ENCODE results near the gene CACNG8. TPM values are rescaled to one million over a fixed set of nuclear protein-coding genes. Genes with fewer than 3 reads are reported as not detected.
"Not testable (repeated sequence)": the region's sequence is repeated elsewhere in the genome, so short reads cannot be mapped to it uniquely, and the experiment has no call there.

The CACNG8 gene
- total RNA-seq, 1 experiment from 2014 or later: 12.5 TPM

DNA sequence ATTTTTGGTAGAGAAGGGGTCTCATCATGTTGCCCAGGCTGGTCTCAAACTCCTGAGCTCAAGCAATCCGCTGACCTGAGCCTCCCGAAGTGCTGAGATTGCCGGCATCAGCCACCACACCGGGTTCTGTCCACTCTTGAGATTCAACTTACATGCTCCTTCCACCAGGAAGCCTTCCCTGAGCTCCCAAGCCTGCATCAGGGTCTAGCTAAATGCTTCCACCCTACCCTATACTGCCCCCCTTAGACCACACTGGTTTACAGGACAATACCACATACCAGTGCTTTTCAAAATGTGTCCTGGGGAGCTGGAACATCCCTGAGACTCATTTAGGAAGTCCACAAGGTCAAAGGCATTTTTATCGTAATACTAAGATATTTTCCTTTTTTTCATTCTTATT is 15.1 kb upstream of the CACNG8 start (continued):
- TF ChIP-seq RELA (CRISPR knock-in tag; IDR thresholded peaks at IDR 0.05; ENCODE audit: borderline replicate concordance) (no peak), FOXK1 (CRISPR knock-in tag; IDR thresholded peaks at IDR 0.05) (no peak), ZNF121 (CRISPR knock-in tag; IDR thresholded peaks at IDR 0.05) (peak; percentile 89; the same call in 1 of the 2 replicates), AFF4 (CRISPR knock-in tag; IDR thresholded peaks at IDR 0.05; ENCODE audit: borderline replicate concordance) (0 out of 2 replicates have a peak, but pooled peaks have one; percentile 10)
- TF ChIP-seq, protein P1, sequence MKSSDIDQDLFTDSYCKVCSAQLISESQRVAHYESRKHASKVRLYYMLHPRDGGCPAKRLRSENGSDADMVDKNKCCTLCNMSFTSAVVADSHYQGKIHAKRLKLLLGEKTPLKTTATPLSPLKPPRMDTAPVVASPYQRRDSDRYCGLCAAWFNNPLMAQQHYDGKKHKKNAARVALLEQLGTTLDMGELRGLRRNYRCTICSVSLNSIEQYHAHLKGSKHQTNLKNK (CRISPR knock-in tag; IDR thresholded peaks at IDR 0.05): no peak
- TF ChIP-seq, protein P2, sequence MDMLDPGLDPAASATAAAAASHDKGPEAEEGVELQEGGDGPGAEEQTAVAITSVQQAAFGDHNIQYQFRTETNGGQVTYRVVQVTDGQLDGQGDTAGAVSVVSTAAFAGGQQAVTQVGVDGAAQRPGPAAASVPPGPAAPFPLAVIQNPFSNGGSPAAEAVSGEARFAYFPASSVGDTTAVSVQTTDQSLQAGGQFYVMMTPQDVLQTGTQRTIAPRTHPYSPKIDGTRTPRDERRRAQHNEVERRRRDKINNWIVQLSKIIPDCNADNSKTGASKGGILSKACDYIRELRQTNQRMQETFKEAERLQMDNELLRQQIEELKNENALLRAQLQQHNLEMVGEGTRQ (CRISPR knock-in tag; IDR thresholded peaks at IDR 0.05): no peak

DNA sequence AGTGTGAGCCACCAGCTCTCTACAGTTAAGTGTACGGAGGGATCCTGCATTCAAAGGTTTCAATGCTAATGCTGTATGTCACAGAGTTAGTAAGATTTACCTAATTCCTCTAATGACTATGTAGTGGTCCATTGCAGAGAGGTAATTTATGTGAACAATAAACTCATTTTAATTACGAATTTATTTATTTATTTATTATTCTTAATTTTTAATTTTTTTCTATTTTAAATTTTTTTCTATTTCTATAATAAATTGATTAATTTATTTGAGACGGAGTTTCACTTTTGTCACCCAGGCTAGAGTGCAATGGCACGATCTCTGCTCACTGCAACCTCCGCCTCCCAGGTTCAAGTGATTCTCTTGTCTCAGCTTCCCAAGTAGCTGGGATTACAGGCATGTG is 14.1 kb upstream of the CACNG8 start:
- not testable (repeated sequence) for H3K4me3 Mint-ChIP-seq; DNase-seq (ENCODE audit: low spot score); H3K27me3 Mint-ChIP-seq (ENCODE audit: low read depth); H3K9me3 Mint-ChIP-seq; H3K36me3 Mint-ChIP-seq; ATAC-seq; H3K27ac Mint-ChIP-seq
- H3K4me1 Mint-ChIP-seq: peaks cover 41% of the 10 kb centered on the region
- ChIA-PET POLR2A (interaction anchor here (0.6 to 2.8 kb wide), 6 partner anchors 32 to 163 kb away, joined by 3 to 16 read pairs (median 4); partner anchors contain the start of gene MYADM), CTCF (interaction anchor here (0.7 to 5.2 kb wide), 24 partner anchors 8 to 157 kb away, joined by 3 to 54 read pairs (median 10); partner anchors contain the start of gene MYADM)
- peak; percentile 97 for TF ChIP-seq HMGA2 (CRISPR knock-in tag; IDR thresholded peaks at IDR 0.05)

- H3K9me3 Mint-ChIP-seq: no peaks in the 10 kb centered on the region
- no peaks in the 10 kb centered on the region for H3K27me3 Mint-ChIP-seq (ENCODE audit: low read depth)
- no peak for DNase-seq (ENCODE audit: low spot score)
- TF ChIP-seq GABPB1 (CRISPR knock-in tag; IDR thresholded peaks at IDR 0.05): no peak
- TF ChIP-seq, protein P3, sequence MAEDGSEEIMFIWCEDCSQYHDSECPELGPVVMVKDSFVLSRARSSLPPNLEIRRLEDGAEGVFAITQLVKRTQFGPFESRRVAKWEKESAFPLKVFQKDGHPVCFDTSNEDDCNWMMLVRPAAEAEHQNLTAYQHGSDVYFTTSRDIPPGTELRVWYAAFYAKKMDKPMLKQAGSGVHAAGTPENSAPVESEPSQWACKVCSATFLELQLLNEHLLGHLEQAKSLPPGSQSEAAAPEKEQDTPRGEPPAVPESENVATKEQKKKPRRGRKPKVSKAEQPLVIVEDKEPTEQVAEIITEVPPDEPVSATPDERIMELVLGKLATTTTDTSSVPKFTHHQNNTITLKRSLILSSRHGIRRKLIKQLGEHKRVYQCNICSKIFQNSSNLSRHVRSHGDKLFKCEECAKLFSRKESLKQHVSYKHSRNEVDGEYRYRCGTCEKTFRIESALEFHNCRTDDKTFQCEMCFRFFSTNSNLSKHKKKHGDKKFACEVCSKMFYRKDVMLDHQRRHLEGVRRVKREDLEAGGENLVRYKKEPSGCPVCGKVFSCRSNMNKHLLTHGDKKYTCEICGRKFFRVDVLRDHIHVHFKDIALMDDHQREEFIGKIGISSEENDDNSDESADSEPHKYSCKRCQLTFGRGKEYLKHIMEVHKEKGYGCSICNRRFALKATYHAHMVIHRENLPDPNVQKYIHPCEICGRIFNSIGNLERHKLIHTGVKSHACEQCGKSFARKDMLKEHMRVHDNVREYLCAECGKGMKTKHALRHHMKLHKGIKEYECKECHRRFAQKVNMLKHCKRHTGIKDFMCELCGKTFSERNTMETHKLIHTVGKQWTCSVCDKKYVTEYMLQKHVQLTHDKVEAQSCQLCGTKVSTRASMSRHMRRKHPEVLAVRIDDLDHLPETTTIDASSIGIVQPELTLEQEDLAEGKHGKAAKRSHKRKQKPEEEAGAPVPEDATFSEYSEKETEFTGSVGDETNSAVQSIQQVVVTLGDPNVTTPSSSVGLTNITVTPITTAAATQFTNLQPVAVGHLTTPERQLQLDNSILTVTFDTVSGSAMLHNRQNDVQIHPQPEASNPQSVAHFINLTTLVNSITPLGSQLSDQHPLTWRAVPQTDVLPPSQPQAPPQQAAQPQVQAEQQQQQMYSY (CRISPR knock-in tag; IDR thresholded peaks at IDR 0.05): peak; percentile 73
- TF ChIP-seq, protein P2 (CRISPR knock-in tag; IDR thresholded peaks at IDR 0.05): no peak
- no peak for TF ChIP-seq GRHL2 (CRISPR knock-in tag; IDR thresholded peaks at IDR 0.05; ENCODE audit: insufficient replicate concordance, severe bottlenecking)
- TF ChIP-seq FOXP4 (CRISPR knock-in tag; IDR thresholded peaks at IDR 0.05): no peak
- TF ChIP-seq KAT7 (CRISPR knock-in tag; IDR thresholded peaks at IDR 0.05; ENCODE audit: borderline replicate concordance): no peak
- TF ChIP-seq ATF3 (CRISPR knock-in tag; conservative IDR thresholded peaks at IDR 0.05): no peak
- ChIA-PET CTCF (interaction anchor here (1.0 to 3.2 kb wide), 7 partner anchors 9 to 159 kb away, joined by 3 to 24 read pairs (median 7); no protein-coding TSS in a partner anchor), POLR2A (interaction anchor here (0.7 to 2.1 kb wide), 4 partner anchors 9 to 338 kb away, joined by 4 to 10 read pairs (median 6); partner anchors contain the start of gene MYADM)
- H3K4me1 Mint-ChIP-seq: peaks cover 33% of the 10 kb centered on the region
- H3K36me3 Mint-ChIP-seq: no peaks in the 10 kb centered on the region
- no peak overlapping the region for H3K4me3 Mint-ChIP-seq
- no peak for ATAC-seq
- no peak overlapping the region; the same call in 1 of the 2 replicates for H3K27ac Mint-ChIP-seq
These were observed 11.3 kb upstream of the CACNG8 start for GRCh38 chr19:53951436-53951835.

Data from WTC11 (cell line).